Body of pancreas (tissue), 4 donors: ENCODE results near the gene SH2B3. TPM values are rescaled to one million over a fixed set of nuclear protein-coding genes. Genes with fewer than 3 reads are reported as not detected.

Experiments used
- ATAC-seq: fragments of 150-250 bp; one replicate; pipeline ENCODE4 v1.9.1; 2016
- DNase-seq, 4 donors: peaks; one replicate each; pipeline ENCODE4 v3.0.0-alpha.2; 2019
- H3K27ac ChIP-seq, 4 donors: fragments of 200-600 bp; sonication (generic); 1 replicate in 3 of 4; 2 replicates in 1 of 4; pipeline versions ENCODE4 v1.5.1 to v1.6.1; 2016 to 2019; ENCODE audit warnings: mild to moderate bottlenecking in 1 of 4, mixed read lengths in 1 of 4, moderate library complexity in 1 of 4
- H3K27me3 ChIP-seq, 2 donors: fragments of 200-600 bp; sonication (generic); one replicate each; pipeline ENCODE4 v1.6.0; 2016; ENCODE audit warnings: mild to moderate bottlenecking in 1 of 2
- H3K36me3 ChIP-seq, 2 donors: fragments of 200-600 bp; sonication (generic); replicated peaks in 1 of 2; 2 replicates each; pipeline ENCODE4 v1.5.1; 2016; ENCODE audit warnings: low read depth in 2 of 2; ENCODE audit not compliant: insufficient read depth in 1 of 2
- H3K4me1 ChIP-seq: fragments of 200-600 bp; sonication (generic); one replicate; pipeline ENCODE4 v1.6.0; 2016
- H3K4me3 ChIP-seq, 2 donors: fragments of 200-600 bp; sonication (generic); 1 replicate in 1 of 2; 2 replicates in 1 of 2; pipeline ENCODE4 v1.5.1; 2016 to 2019
- H3K9me3 ChIP-seq, 3 donors: fragments of 200-600 bp; sonication (generic); 1 replicate in 2 of 3; 2 replicates in 1 of 3; pipeline ENCODE4 v1.5.1; 2016
- CTCF ChIP-seq, 7 experiments: fragments of 450-650 bp in 4 of 7; fragments of 200-600 bp in 3 of 7; sonication (generic) in 3 of 7; IDR thresholded peaks; one replicate each; pipeline ENCODE4 v1.5.1; 2016 to 2019; ENCODE audit warnings: antibody characterized with exemption in 7 of 7
- POLR2A ChIP-seq, 3 donors: fragments of 450-650 bp; IDR thresholded peaks; one replicate each; pipeline ENCODE4 v1.6.1; 2016; ENCODE audit warnings: antibody characterized with exemption in 3 of 3, mild to moderate bottlenecking in 2 of 3
- WGBS, 2 donors: methylation state at CpG; one replicate each; pipeline ENCODE4 v1.1.5; 2017; 5-methylcytosine and 5-hydroxymethylcytosine counted together
- intact Hi-C: fragments of 100-400 bp; cut with DNase I; formaldehyde crosslinking; loops from one replicate; pipeline ENCODE4 v1.15.1; 2023
- total RNA-seq, 2 donors: library from RNA; depleted of rRNA; stranded (reverse); fragments of >200 nt; gene quantifications; one replicate each; pipeline ENCODE4 v1.1.0, GENCODE V29; 2016

Gene SH2B3
- total RNA-seq, 2 donors from 2014 or later = 23.1 to 41.9 TPM

DNA sequence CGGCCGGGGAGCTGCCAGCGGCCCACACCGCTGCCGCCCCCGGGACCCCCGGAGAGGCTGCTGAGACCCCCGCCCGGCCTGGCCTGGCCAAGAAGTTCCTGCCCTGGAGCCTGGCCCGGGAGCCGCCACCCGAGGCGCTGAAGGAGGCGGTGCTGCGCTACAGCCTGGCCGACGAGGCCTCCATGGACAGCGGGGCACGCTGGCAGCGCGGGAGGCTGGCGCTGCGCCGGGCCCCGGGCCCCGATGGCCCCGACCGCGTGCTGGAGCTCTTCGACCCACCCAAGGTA is 12.8 kb downstream of the SH2B3 start:
- ATAC-seq (no peak), DNase-seq (no peak)
- peaks cover 5% of the 10 kb centered on the region for H3K4me1 ChIP-seq
- TF ChIP-seq POLR2A (IDR thresholded peaks at IDR 0.05) (no peak), CTCF (IDR thresholded peaks at IDR 0.05) (no peak)
- 95 to 100% methylated on average over 2 to 27 of the region's 30 CpGs for WGBS, 2 donors
- intact Hi-C loops = no loop called here
- H3K4me3 ChIP-seq = no peak overlapping the region
- no peaks in the 10 kb centered on the region for H3K9me3 ChIP-seq
- H3K36me3 ChIP-seq = peaks cover 0 to 3% of the 10 kb centered on the region in 2 donors
- H3K27me3 ChIP-seq = no peaks in the 10 kb centered on the region
- no peak overlapping the region for H3K27ac ChIP-seq

DNA sequence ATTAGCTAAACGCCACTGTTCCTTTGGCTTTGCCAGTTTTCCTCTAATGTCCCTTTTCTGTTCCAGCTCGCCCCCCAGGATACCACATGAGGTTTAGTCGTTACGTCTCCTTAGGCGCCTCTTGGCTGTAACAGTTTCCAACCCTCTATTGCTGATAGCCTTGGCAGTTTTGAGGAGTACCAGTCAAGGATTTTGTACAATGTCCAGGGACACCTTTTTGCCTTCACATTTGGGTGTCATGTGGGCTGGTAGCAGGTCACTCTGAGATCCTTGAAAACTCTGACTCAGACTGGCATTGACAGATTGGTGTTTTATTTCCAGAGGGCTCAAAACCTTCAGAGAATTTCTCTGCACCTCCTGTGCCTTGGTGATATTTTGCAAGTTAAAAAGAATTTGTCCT is 14.1 kb downstream of the SH2B3 start:
- H3K27me3 ChIP-seq = no peaks in the 10 kb centered on the region
- ATAC-seq = no peak
- H3K4me3 ChIP-seq = no peak overlapping the region
- no peaks in the 10 kb centered on the region for H3K4me1 ChIP-seq
- H3K9me3 ChIP-seq = no peaks in the 10 kb centered on the region
- intact Hi-C loops = no loop called here
- no peak for DNase-seq
- H3K36me3 ChIP-seq = peaks cover 0 to 3% of the 10 kb centered on the region in 2 donors
- 84 to 90% methylated on average over 5 of the region's 5 CpGs for WGBS, 2 donors
- no peak overlapping the region for H3K27ac ChIP-seq
- TF ChIP-seq CTCF (IDR thresholded peaks at IDR 0.05) (no peak), POLR2A (IDR thresholded peaks at IDR 0.05) (no peak)

- intact Hi-C loops = no loop called here
- WGBS, 2 donors = 86 to 92% methylated on average over 7 of the region's 7 CpGs
- Histone ChIP-seq H3K27ac (no peak overlapping the region), H3K4me1 (no peaks in the 10 kb centered on the region), H3K4me3 (no peak overlapping the region), H3K27me3 (no peaks in the 10 kb centered on the region), H3K9me3 (no peaks in the 10 kb centered on the region), H3K36me3 (peaks cover 0 to 3% of the 10 kb centered on the region in 2 donors)
- no peak for DNase-seq
- no peak for ATAC-seq
- TF ChIP-seq POLR2A (IDR thresholded peaks at IDR 0.05) = no peak
- no peak for TF ChIP-seq CTCF (IDR thresholded peaks at IDR 0.05)
These were observed 14.8 kb downstream of the SH2B3 start for GRCh38 chr12:111420494-111420893.

DNA sequence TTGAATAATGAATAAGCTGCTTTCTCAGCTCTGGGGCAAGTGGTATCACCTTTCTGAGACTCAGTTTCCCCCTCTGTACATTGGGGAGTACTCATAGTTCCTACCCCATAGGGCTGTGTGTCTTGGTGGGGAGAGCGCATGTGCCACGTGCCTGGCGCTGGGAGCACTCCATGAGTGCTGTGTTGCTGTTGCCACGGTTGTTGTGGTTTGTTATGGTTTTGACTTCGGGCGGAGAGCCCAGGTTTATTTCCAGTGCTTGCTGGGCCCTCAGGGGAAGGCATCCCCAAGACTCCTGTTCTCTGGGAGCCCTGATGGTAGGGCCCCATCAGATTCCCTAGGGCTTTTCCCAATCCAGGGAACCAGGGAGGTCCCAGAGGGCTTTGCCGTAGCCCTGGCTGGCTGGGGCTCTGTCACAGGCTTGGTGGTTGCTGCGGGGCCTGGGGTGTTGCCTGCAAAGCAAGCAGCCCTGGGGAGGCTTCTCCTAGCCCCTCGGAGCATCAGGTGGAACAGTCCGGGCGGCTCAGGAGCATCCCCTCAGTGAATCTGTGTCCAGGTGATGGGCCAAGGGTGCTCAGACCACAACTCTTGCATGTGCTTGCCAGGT is 18.6 kb downstream of the SH2B3 start:
- intact Hi-C loops = no loop called here
- WGBS, 2 donors = 83 to 96% methylated on average over 8 to 11 of the region's 11 CpGs
- ATAC-seq (no peak), DNase-seq (no peak)
- Histone ChIP-seq H3K4me3 (no peak overlapping the region), H3K9me3 (no peaks in the 10 kb centered on the region), H3K27ac (no peak overlapping the region), H3K36me3 (no peaks in the 10 kb centered on the region), H3K4me1 (no peaks in the 10 kb centered on the region), H3K27me3 (no peaks in the 10 kb centered on the region)
- TF ChIP-seq POLR2A (IDR thresholded peaks at IDR 0.05) = no peak
- TF ChIP-seq CTCF (IDR thresholded peaks at IDR 0.05) = no peak

DNA sequence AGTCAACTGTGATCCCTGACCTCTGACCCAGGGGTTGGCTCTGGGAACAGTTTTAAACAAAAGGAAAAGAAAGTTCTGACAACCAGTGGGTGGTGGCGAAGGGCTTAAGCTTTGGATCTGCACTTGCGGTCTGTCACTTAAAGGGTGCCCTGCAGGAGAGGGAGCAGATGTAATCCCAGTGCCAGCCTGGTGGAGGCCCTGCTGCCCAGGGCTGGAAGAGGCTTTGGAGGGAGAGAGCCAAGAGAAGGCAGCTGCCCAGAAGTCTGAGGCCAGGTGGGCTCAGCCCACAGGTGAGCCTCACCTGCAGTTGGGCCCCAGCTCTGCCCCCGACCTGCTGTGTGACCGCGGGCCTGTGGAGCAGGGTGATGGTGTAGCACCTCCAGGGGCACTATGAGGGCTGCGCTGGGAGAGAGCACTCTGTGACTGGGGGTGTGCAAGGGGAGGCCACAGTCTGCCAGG is 19.1 kb downstream of the SH2B3 start:
- intact Hi-C loops = no loop called here
- H3K27me3 ChIP-seq = no peaks in the 10 kb centered on the region
- H3K4me3 ChIP-seq = no peak overlapping the region
- no peaks in the 10 kb centered on the region for H3K36me3 ChIP-seq
- WGBS, 2 donors = 91 to 100% methylated on average over 2 to 6 of the region's 6 CpGs
- no peaks in the 10 kb centered on the region for H3K9me3 ChIP-seq
- no peak overlapping the region for H3K27ac ChIP-seq
- TF ChIP-seq CTCF (IDR thresholded peaks at IDR 0.05) = no peak
- TF ChIP-seq POLR2A (IDR thresholded peaks at IDR 0.05) = no peak
- no peaks in the 10 kb centered on the region for H3K4me1 ChIP-seq
- ATAC-seq (no peak), DNase-seq (no peak)
